Common myeloid progenitor, CD34-positive (primary cell): ENCODE measurements around the gene TIMM44. TPM values are rescaled to one million over a fixed set of nuclear protein-coding genes. Genes with fewer than 3 reads are reported as not detected.

Experiments
- CTCF ChIA-PET: fragments of 350-600 bp; sonication (Branson Sonifier 250); formaldehyde crosslinking; loops from one replicate; lab custom pipeline; 2021; ENCODE audit warnings: antibody characterized with exemption; lab: Charles Lee
- POLR2A ChIA-PET: fragments of 350-600 bp; sonication (Branson Sonifier 250); formaldehyde crosslinking; loops from one replicate; lab custom pipeline; 2021; ENCODE audit warnings: antibody characterized with exemption; lab: Charles Lee
- DNase-seq, 3 donors: peaks; one replicate each; pipeline versions ENCODE4 v3.0.0 to v3.0.0-alpha.2; 2013
- H3K27ac ChIP-seq, 2 experiments: 1 replicate in 1 of 2; 2 replicates in 1 of 2; pipeline ENCODE4 v1.7.0; 2013; ENCODE audit warnings: inconsistent platforms in 2 of 2, low read length in 2 of 2, mild to moderate bottlenecking in 2 of 2, low read depth in 1 of 2, moderate library complexity in 1 of 2; ENCODE audit not compliant: severe bottlenecking in 2 of 2, insufficient read depth in 1 of 2, poor library complexity in 1 of 2
- H3K27me3 ChIP-seq, 5 experiments: replicated peaks in 2 of 5; 1 replicate in 3 of 5; 2 replicates in 2 of 5; pipeline versions ENCODE4 v1.6.1 to v1.7.0; 2013; ENCODE audit warnings: low read length in 4 of 5, mild to moderate bottlenecking in 2 of 5, moderate library complexity in 2 of 5, inconsistent platforms in 1 of 5; ENCODE audit not compliant: insufficient read depth in 5 of 5, control insufficient read depth in 4 of 5
- H3K36me3 ChIP-seq, 4 experiments: 1 replicate in 2 of 4; 2 replicates in 2 of 4; pipeline versions ENCODE4 v1.6.1 to v1.7.0; 2013; ENCODE audit warnings: low read length in 3 of 4, control low read depth in 1 of 4, mild to moderate bottlenecking in 1 of 4; ENCODE audit not compliant: control insufficient read depth in 4 of 4, insufficient read depth in 4 of 4
- H3K4me1 ChIP-seq, 4 experiments: 1 replicate in 3 of 4; 2 replicates in 1 of 4; pipeline versions ENCODE4 v1.6.1 to v1.7.1; 2013; ENCODE audit warnings: low read length in 3 of 4, mild to moderate bottlenecking in 3 of 4, control low read depth in 1 of 4, inconsistent platforms in 1 of 4, moderate library complexity in 1 of 4; ENCODE audit not compliant: control insufficient read depth in 4 of 4, insufficient read depth in 4 of 4; ENCODE audit errors: control extremely low read depth in 1 of 4
- H3K4me3 ChIP-seq, 7 experiments: 1 replicate in 4 of 7; 2 replicates in 3 of 7; pipeline versions ENCODE4 v1.5.1 to v1.7.0; 2013; ENCODE audit warnings: mild to moderate bottlenecking in 7 of 7, low read length in 6 of 7, moderate library complexity in 6 of 7, inconsistent platforms in 2 of 7, low read depth in 2 of 7, control low read depth in 1 of 7; ENCODE audit not compliant: insufficient read depth in 4 of 7, control insufficient read depth in 1 of 7; ENCODE audit errors: extremely low read depth in 1 of 7
- H3K9me3 ChIP-seq, 5 experiments: 1 replicate in 4 of 5; 2 replicates in 1 of 5; pipeline versions ENCODE4 v1.6.1 to v1.7.1; 2013; ENCODE audit warnings: low read length in 4 of 5, mild to moderate bottlenecking in 2 of 5, inconsistent platforms in 1 of 5, low read depth in 1 of 5, moderate library complexity in 1 of 5; ENCODE audit not compliant: control insufficient read depth in 4 of 5, insufficient read depth in 2 of 5; ENCODE audit errors: control extremely low read depth in 1 of 5
- WGBS: methylation state at CpG from one replicate; pipeline ENCODE4 v1.1.5; 2013; ENCODE audit not compliant: insufficient coverage; 5-methylcytosine and 5-hydroxymethylcytosine counted together
- polyA plus RNA-seq: library from polyadenylated mRNA; unstranded; fragments of 120-200 nt; gene quantifications from one replicate; pipeline ENCODE4 v1.2.1, GENCODE V29; 2013

The TIMM44 gene
- 26.6 TPM for polyA plus RNA-seq

- H3K4me1 ChIP-seq: peaks cover 4 to 24% (median 18%) of the 10 kb centered on the region in 4 experiments
- peak; percentile 99 to 100 (median 100) for DNase-seq
- H3K27me3 ChIP-seq: no peaks in the 10 kb centered on the region
- H3K27ac ChIP-seq: peak within 1 kb of the TSS; percentile 89 to 98
- H3K9me3 ChIP-seq: no peaks in the 10 kb centered on the region
- WGBS: 0% methylated on average over 48 of the region's 56 CpGs
- CTCF ChIA-PET: interaction anchor here (0.8 to 4.3 kb wide), 22 partner anchors 8 to 308 kb away, joined by 3 to 24 read pairs (median 6); partner anchors contain the start of genes CTXN1 and ELAVL1
- peak within 1 kb of the TSS; percentile 82 to 98 (median 93) for H3K4me3 ChIP-seq
- H3K36me3 ChIP-seq: peaks cover 6 to 28% (median 17%) of the 10 kb centered on the region in 4 experiments
- POLR2A ChIA-PET: interaction anchor here (0.6 to 1.9 kb wide), 10 partner anchors 15 to 206 kb away, joined by 3 to 12 read pairs (median 5); partner anchors contain the start of gene SNAPC2
Observed at GRCh38 chr19:7943444-7944176, at the start of gene TIMM44. TSS of gene TIMM44 (minus strand) at chr19:7943666. CDS start at chr19:7943651, 15 bp downstream.

DNA sequence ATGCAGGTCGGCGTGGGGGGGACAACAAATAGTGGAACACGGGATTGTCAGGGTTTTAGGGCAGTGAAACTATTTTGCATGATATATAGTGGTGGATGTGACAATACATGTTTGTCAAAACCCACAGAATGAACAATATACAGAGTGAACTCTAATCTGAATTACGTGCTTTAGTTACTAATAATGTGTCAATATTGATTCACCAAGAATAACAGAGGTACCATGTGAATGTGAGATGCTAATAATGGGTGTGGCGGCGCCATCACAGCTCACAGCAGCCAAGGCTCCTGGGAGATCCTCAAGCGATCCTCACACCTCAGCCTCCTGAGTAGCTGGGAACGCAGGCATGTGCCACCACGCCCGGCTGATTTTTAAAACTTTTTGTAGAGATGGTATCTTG, 49.1 kb upstream of the TIMM44 start:
- no peak overlapping the region for H3K4me3 ChIP-seq
- no peak for DNase-seq
- 100% methylated on average over 1 of the region's 10 CpGs for WGBS
- H3K36me3 ChIP-seq: peaks cover 12 to 52% (median 40%) of the 10 kb centered on the region in 4 experiments
- H3K9me3 ChIP-seq: no peaks in the 10 kb centered on the region
- ChIA-PET POLR2A (no interaction called here), CTCF (interaction anchor here (1.6 kb wide), 1 partner anchor 48 kb away, joined by 4 read pairs; no protein-coding TSS in a partner anchor)
- no peaks in the 10 kb centered on the region for H3K4me1 ChIP-seq
- no peak overlapping the region for H3K27ac ChIP-seq
- no peaks in the 10 kb centered on the region for H3K27me3 ChIP-seq

GRCh38 chr19:7989071-7989575, 45.7 kb upstream of the TIMM44 start:
- ChIA-PET CTCF (interaction anchor here (1.7 kb wide), 1 partner anchor 25 kb away, joined by 3 read pairs; no protein-coding TSS in a partner anchor), POLR2A (no interaction called here)
- Histone ChIP-seq H3K36me3 (peaks cover 14 to 82% (median 62%) of the 10 kb centered on the region in 4 experiments), H3K27ac (no peak overlapping the region), H3K27me3 (no peaks in the 10 kb centered on the region), H3K4me1 (no peaks in the 10 kb centered on the region), H3K9me3 (no peaks in the 10 kb centered on the region), H3K4me3 (no peak overlapping the region)
- no peak for DNase-seq
- 96% methylated on average over 11 of the region's 12 CpGs for WGBS

GRCh38 chr19:7988307-7988706, 44.8 kb upstream of the TIMM44 start:
- ChIA-PET POLR2A (interaction anchor here (0.6 kb wide), 1 partner anchor 621 kb away, joined by 3 read pairs; no protein-coding TSS in a partner anchor), CTCF (interaction anchor here (1.1 to 1.7 kb wide), 2 partner anchors 14 to 26 kb away, joined by 3 read pairs; no protein-coding TSS in a partner anchor)
- no peak overlapping the region for H3K4me3 ChIP-seq
- 92% methylated on average over 5 of the region's 5 CpGs for WGBS
- no peak for DNase-seq
- no peaks in the 10 kb centered on the region for H3K4me1 ChIP-seq
- H3K36me3 ChIP-seq: peaks cover 14 to 88% (median 69%) of the 10 kb centered on the region in 4 experiments
- H3K27me3 ChIP-seq: no peaks in the 10 kb centered on the region
- no peaks in the 10 kb centered on the region for H3K9me3 ChIP-seq
- peak overlapping the region in 1 of 2 experiments; percentile 11 for H3K27ac ChIP-seq

GRCh38 chr19:7987114-7987768, 43.8 kb upstream of the TIMM44 start:
- Histone ChIP-seq H3K27me3 (no peaks in the 10 kb centered on the region), H3K27ac (no peak overlapping the region), H3K4me3 (no peak overlapping the region), H3K36me3 (peaks cover 12 to 89% (median 78%) of the 10 kb centered on the region in 4 experiments), H3K4me1 (no peaks in the 10 kb centered on the region), H3K9me3 (no peaks in the 10 kb centered on the region)
- CTCF ChIA-PET: interaction anchor here (1.1 to 1.2 kb wide), 2 partner anchors 15 to 16 kb away, joined by 3 read pairs; no protein-coding TSS in a partner anchor
- POLR2A ChIA-PET: no interaction called here
- no peak for DNase-seq
- WGBS: 96% methylated on average over 16 of the region's 17 CpGs

GRCh38 chr19:7986321-7987113, 43.1 kb upstream of the TIMM44 start:
- no peak for DNase-seq
- H3K4me1 ChIP-seq: no peaks in the 10 kb centered on the region
- peaks cover 9 to 95% (median 79%) of the 10 kb centered on the region in 4 experiments for H3K36me3 ChIP-seq
- POLR2A ChIA-PET: no interaction called here
- H3K27ac ChIP-seq: no peak overlapping the region
- no peak overlapping the region for H3K4me3 ChIP-seq
- H3K27me3 ChIP-seq: no peaks in the 10 kb centered on the region
- no peaks in the 10 kb centered on the region for H3K9me3 ChIP-seq
- CTCF ChIA-PET: interaction anchor here (1.0 to 1.2 kb wide), 2 partner anchors 15 to 43 kb away, joined by 3 read pairs; partner anchors contain the start of gene TIMM44
- WGBS: 96% methylated on average over 21 of the region's 23 CpGs
